ENCODE measurements around the gene EID1.

Gene EID1

DNA sequence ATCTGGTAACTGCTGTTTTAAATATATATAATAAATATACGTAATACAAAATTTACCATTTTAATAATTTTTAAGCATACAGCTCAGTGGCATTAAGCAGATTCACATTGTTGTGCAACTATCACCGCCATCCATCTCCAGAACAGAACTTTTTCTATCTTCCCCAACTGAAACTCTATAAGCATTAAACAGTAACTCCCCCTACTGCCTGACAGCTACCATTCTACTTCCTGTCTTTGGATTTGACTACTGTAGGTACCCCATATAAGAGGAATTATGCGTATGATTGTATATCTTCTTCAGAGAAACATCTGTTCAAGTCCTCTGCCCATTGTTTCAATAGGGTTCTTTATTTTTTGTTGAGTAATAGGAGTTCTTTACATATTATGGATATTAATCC, 36.8 kb downstream of the EID1 start:
- DNase-seq: no peak

DNA sequence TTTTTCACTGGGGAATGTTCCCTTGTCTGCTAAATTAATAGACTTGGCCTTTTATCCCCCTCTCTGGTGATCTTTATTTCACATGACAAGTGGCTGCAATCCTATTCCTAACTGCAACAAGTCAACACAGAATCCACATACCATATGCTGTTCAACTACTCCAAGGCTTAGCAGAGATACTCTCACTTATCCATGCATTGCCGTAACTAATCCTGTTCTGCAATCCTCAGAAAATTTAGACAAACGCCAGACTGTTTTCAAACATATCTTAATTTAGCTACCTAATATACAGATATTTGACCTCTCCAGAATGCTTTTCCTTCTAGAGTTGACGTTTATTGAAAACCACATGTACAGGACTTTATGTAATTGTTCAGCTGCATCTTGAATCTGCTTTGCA, 37.9 kb downstream of the EID1 start:
- DNase-seq: no peak

GRCh38 chr15:48916721-48917120, 38.8 kb downstream of the EID1 start:
- no peak for DNase-seq

GRCh38 chr15:48922046-48922445, 44.1 kb downstream of the EID1 start:
- no peak for DNase-seq

DNA sequence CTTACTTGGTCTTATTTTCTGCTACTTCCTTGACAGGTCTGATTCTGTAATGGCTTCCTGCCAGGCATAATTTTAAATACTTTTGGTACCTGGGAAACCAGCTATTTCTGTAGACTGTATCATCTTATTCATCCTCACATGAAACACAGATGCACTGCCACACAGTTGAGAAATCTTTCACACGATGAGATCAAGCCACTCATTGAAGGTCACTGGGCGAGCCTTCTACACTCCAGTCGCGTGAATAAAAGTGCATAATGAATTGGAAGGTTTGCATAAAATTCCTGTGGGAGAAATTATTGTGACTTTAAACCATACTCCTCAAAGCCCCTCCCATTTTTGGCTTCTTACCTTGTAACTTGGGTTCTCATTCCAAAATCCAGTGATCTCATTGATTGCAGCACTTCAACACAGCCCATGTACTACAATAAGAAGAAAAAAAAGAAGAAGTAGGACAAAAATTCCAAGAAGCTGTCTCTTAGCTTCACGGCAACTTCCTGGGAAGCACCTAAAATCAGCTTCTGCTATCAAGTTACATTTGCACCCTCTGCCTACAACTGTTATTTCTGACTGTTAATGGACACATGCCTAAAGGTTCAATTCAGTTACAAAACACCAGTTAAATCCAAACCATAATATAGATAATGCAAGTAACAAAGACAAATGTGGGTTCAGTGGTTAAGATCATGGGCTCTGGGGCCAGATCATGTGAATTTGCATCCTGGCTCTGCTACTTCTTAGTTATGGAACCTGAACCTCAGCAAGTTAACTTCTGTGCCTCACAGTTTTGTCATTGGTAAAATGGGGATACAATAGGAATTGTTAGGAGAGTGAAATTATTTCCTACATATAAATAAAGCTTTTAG, 46.8 kb downstream of the EID1 start:
- no peak for DNase-seq

GRCh38 chr15:48925714-48926223, 47.8 kb downstream of the EID1 start:
- DNase-seq: no peak

DNA sequence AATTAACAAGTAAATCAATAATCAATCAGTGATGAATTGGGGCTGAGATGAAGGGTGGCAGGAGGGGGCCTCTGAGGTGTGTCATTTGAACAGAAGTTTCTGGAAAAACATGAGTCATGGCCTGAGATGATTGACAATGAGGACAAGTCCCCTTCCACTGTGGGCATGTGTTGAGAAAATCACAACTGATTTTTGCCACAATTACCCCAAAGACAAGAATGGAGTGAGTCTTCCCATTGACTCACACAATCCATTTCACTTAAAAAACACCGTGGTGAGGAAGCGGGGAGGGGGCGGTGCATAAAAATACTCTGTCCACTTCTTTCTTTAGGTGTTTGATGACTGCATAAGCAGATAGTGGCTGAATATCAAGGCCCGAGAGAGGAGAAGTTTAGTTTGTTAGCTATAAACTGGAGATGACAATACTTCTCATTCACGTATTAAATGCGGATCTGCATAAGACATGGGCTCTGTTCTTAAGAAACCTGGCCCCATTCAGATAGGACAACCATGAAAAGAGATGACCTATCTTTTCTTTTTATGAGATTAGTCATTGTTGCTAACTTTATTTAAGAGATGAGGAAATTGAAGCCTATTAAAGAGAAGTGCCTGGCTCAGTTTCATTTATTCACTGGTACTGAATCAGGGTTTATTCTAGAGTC, 51.1 kb downstream of the EID1 start:
- DNase-seq: no peak

- no peak for DNase-seq
Observed at GRCh38 chr15:48929661-48930060, 51.7 kb downstream of the EID1 start.

Data from 8988T (cell line).